Sigmoid colon (tissue), 4 donors: Measurements from ENCODE around the gene OR51B4.

Experiments used
- EP300 ChIP-seq, 4 donors: sonication (generic); formaldehyde crosslinking; IDR thresholded peaks; one replicate each; pipeline ENCODE4 v1.6.1; 2017; ENCODE audit warnings: antibody characterized with exemption in 4 of 4
- POLR2AphosphoS5 ChIP-seq, 4 donors: sonication (generic); formaldehyde crosslinking; IDR thresholded peaks; one replicate each; pipeline ENCODE4 v1.6.1; 2017; ENCODE audit warnings: antibody characterized with exemption in 4 of 4

- TF ChIP-seq POLR2AphosphoS5 (IDR thresholded peaks at IDR 0.05): no peak
- no peak for TF ChIP-seq EP300 (IDR thresholded peaks at IDR 0.05)
Measured at GRCh38 chr11:5289696-5290095, 12.1 kb downstream of the OR51B4 start.
